Fibroblast of peridontal ligament (primary cell): ENCODE data around the gene GPT2.
"Not testable (repeated sequence)": the region's sequence is repeated elsewhere in the genome, so short reads cannot be mapped to it uniquely, and the experiment has no call there.

Experiments
- DNase-seq: peaks from one replicate; pipeline ENCODE4 v3.0.0-alpha.2; 2010; ENCODE audit errors: extremely low read depth

GPT2 gene

DNA sequence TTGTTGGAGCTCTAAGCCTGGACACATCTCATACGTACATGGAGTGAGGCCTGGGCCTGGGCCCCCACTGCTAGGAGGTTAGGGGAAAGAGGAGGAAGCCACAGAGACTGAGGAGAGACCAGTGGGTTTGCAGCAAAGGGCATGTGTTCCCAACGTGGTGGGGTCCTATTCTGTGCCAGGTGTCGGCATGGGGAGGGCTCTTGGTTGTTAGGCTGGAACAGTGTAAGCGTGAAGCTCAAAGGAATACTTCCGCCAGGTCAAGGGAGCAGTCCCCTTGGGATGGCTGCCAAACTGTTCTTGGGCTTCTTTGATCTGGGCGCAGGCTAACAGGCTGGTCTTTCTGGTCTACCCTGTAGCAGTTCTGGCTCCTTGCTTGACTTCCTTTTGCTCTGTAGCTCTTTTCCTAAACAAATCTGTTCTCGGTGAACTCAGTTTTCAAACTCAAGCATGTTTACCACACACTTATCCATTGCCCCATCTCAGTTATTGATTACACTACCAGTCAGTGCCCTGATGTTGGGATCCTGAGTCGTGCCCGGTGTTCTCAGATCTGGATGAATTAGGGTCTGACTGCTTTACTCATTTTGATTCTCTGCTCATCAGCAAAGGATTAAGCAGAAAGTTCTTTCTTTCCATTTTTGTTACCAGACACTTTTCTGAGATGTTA, 36.4 kb downstream of the GPT2 start:
- DNase-seq = no peak

DNA sequence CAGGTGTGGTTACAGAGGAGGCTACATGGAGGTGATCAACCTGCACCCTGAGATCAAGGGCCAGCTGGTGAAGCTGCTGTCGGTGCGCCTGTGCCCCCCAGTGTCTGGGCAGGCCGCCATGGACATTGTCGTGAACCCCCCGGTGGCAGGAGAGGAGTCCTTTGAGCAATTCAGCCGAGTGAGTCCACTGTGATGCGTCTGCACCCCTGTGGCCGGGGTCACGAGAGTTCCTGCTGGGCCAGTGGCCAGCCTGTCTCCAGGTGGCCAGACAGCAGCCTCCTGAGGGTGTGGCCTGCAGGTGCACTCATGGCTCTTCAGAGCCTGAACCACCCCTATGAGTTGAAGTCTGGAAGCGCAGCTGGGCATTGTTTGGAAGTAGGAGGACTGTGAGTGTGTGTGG, 38.1 kb downstream of the GPT2 start:
- no peak for DNase-seq

DNA sequence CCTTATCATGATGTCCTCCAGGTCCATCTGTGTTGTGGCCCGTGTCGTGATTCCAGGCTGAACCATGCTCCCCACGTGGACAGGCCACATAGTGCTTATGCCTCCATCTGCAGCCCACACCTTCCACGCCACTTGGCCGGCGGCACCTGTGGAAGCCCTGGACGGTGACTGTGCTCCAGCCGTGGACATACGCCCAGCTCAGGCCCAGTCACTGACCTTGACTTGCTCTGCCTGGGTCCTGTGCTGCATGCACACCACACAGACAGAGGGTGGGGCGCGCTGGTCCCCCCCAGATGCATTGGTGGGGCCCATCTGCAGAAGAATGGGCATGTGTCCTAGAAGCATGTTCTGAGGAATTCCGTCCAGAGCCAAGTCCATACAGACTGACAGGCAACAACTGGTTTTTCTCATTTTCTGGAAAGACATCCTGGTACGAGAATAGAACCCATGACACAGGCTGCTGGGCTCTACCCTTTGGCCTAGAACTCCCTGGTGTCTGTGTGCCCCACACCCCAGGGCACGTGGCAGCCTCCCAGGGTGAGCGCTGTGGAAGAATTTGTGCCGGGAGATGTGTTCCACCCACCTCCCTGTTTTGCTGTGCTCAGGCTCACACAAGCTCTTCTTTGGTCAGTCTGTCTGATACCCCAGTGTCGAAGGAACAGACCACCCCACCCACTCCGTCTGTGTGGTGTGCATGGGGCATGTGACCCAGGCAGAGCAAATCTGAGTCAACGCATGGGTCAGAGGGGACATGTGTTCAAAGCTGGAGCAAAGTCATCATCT, 39.5 kb downstream of the GPT2 start:
- DNase-seq = no peak

DNA sequence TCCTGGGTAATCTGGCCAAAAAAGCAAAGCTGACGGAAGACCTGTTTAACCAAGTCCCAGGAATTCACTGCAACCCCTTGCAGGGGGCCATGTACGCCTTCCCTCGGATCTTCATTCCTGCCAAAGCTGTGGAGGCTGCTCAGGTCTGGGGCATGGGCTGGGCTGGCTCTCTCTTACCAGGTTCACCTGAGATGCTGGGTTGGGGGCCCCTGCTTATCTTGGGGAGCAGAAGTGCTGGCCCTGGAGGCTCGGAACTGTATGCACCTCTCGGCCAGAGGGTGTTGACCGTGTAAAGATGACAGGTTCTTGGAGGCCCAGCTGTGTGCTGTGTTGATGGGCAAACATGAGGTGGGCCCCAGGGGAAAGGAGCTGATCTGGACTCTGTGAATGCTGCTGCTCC, 40.2 kb downstream of the GPT2 start:
- DNase-seq = no peak

- no peak for DNase-seq
These were observed 42.5 kb downstream of the GPT2 start for GRCh38 chr16:46926470-46927225.

GRCh38 chr16:46927273-46927672, 43.1 kb downstream of the GPT2 start:
- DNase-seq = no peak

GRCh38 chr16:46928811-46929210, 44.6 kb downstream of the GPT2 start:
- DNase-seq = no peak

DNA sequence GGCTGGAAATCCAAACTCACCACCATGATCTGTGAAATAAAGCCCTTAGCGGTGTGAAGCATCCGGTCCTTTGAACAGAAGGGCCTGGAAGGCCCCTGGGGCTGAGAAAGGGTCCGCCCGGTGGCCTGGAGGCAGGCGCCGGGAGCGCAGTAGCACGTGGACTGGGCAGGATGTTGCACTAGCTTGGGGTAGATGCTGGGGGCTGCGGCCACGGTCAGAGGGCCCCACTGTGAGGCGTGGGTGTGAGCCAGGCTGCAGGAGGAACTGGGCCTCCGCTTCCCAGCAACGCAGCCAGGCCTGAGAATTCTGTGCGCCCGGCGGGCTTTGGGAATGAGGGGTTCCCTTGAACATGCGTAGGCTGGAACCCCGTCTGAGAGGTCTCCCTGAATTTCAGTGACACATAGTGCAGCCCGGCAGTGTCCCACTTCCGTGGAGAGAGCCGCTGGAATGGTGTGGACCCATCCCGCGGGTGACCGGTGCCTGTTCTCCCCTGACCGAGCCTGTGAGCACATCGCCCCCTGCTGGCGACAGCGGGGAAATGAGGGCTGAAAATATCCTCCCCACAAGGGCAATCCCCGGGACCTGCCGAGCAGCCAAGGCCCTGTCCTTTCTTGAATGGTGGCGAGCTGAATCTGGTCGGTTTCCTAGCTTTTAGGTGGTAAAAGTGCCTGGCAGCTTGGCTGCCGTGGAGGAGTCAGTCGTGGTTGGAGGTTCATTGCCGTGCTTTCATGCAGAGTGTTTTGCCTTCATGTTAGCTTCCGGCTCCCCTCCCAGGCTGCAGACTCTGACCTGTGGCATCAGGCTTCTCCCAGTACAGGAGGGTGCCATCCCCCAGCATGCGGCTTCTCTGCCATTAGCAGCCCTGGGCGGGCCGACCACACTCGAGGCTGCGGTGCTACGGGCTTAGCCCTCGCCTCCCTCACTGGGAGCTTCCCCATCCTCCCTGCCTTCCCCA, 45.5 kb downstream of the GPT2 start:
- DNase-seq = peak; percentile 50

GRCh38 chr16:46930861-46931260, 46.7 kb downstream of the GPT2 start:
- no peak for DNase-seq

DNA sequence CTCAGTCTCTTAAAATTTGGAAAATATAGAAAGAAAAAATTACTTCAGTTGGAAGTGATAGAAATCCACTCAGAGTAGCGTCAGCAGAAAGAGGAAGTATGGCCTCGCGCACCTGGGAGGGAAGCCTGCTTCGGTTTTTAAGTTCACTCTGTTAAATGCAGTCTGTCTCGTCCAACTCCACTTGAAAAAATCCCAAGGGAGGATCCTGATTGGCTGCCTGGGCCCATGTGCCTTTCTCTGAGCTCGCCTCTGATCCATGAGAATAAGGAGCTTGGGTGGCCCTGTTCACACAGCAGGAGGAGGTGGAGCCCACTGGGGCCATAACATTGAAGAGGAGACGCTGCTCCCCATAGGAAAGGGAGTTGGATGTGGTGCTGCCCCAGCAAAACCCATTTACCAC, 48.6 kb downstream of the GPT2 start:
- DNase-seq = no peak

GRCh38 chr16:46937536-46937935, 53.4 kb downstream of the GPT2 start:
- DNase-seq = no peak

DNA sequence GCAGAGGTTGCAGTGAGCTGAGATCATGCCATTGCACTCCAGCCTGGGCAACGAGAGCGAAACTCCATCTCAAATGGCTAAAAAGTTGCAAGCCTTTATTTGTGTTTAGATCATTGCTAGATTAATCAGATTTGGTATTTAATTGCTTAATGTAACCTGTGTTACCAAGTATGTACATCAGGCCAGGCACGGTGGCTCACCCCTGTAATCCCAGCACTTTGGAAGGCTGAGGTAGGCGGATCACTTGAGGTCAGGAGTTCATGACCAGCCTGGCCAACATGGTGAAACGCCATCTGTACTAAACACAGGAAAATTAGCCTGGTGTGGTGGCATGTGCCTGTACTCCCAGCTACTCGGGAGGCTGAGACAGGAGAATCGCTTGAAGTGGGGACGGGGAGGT, 60.6 kb downstream of the GPT2 start:
- not testable (repeated sequence) for DNase-seq

- DNase-seq = peak; percentile 63
These were observed 63.9 kb downstream of the GPT2 start for GRCh38 chr16:46947900-46948547.

GRCh38 chr16:46948548-46949166, 64.5 kb downstream of the GPT2 start:
- no peak for DNase-seq

- no peak for DNase-seq
These were observed 65.2 kb downstream of the GPT2 start for GRCh38 chr16:46949241-46949892.

DNA sequence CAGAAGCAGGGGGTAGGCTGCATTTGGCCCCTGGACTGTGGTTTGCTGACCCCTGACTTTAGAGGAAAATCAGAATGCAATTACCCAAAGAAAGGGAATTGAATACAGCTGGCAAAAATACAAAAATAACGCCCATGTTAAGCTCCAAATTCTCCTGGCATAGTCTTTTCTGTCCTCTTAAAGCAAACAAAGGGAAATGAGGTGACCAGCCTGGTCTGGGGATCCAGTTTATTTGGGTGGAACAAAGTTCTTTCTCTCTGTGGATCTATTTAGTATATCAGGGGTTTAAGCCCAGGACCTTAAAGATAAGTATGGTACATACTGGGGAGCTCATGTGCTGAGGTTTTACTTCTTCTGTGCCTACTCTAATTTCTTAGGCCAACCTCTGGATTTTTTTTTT, 65.8 kb downstream of the GPT2 start:
- DNase-seq = no peak

DNA sequence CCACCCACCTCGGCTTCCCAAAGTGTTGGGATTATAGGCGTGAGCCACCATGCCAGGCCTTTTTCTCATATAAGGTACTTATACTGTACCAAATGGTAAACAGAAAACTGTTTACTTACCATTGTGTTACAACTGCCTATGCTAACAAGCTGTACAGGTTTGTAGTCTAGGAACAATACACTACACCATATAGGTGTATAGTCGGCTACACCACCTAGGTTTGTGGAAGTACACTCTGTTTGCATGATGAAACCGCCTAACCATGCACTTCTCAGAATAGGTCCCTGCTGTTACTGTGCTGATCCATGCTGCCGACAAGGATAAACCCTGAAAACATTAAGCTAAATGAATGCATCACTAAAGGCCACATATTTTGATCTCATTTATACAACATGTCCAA, 70.4 kb downstream of the GPT2 start:
- DNase-seq = no peak

DNA sequence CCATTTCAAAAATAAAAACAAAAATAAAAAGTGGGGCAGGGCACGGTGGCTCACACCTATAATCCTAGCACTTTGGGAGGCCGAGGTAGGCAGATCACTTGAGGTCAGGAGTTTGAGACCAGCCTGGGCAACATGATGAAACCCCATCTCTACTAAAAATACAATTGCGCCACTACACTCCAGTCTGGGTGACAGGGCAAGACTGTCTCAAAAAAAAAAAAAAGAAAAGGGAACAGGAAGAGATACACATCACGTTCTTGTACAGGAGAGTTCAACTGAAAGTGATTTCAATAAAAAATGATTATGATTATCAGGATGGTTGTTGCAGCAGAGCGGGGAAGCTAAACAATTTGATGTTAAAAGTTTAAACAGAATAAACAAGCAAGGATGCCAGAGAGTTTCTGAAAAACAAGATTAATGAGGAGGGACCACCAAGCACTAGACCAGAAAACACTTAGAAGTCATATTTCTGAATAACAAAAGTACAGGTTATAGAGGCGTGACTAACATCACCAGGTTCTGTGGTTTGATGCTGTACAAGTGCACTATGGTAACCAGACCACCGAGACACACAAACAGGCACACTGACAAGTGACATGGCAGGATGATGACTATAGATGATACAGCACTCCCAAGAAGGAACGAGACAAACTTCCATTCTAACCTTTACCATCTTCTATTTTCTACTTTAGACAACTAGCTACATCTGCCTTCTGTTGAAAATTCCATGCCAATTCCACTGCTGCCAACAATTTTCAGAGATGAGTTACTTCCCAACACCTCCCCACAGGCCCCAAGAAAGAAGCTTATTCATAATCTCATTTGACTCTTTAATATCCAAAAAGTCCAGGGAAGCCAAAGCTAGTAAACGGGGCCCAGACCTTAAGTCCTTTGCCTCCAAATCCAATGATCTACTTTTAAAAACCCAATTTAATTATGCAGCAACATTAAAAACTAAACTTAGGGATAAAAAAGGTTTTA, 77.5 kb downstream of the GPT2 start:
- peak; percentile 66 for DNase-seq

DNA sequence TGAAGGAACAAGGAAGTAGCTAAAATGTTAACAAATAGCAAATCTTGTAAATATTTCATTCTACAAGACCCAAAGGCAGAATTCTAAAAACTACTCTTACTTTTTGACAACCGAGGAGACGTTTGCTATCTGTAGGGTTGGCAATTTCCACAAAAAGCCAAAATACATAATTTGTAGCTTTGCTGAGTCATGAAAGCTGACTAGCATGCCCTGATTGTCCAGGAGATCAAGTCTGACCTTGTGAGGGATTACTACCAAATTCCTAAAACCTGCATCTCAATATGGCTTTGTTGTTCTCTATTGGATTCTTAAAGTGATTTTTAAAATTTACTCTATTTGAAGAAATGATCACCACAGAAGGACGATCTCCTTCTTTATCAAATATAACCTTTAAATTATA, 78.5 kb downstream of the GPT2 start:
- DNase-seq = peak; percentile 27
